ENCODE results near the gene MGLL. TPM values are rescaled to one million over a fixed set of nuclear protein-coding genes. Genes with fewer than 3 reads are reported as not detected.

Gene MGLL
- total and polyA plus RNA-seq, 12 donors = 1.9 to 48.1 (median 33.3) TPM

DNA sequence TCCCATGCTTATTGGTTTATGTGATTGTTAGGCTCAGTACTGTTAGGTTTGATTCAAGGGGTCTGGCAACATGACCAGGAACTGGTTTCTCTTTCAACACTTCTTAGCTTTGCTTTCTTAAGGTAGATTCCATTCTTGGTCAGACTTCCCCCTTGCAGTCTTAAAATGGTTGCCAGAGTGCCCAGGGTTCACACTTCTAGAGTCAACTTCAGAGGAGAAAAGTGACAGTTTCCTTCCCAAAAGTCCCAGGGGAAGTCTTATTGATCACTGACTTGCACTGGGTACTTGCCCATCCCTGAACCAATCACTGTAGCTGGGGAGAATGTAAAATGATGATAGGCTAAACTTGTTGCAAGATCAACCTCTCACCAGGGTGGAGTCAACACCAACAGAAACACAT lies 14.1 kb downstream of the MGLL start:
- Histone ChIP-seq H3K27ac (no peak overlapping the region), H3K4me1 (replicated peaks in 1 of 2) (no peaks in the 10 kb centered on the region), H3K4me3 (no peak overlapping the region), H3K27me3 (no peaks in the 10 kb centered on the region), H3K9me3 (replicated peaks in 1 of 3) (no peaks in the 10 kb centered on the region), H3K36me3 (replicated peaks in 1 of 2) (no peaks in the 10 kb centered on the region)
- TF ChIP-seq POLR2A (IDR thresholded peaks at IDR 0.05) = no peak
- TF ChIP-seq, protein P1, sequence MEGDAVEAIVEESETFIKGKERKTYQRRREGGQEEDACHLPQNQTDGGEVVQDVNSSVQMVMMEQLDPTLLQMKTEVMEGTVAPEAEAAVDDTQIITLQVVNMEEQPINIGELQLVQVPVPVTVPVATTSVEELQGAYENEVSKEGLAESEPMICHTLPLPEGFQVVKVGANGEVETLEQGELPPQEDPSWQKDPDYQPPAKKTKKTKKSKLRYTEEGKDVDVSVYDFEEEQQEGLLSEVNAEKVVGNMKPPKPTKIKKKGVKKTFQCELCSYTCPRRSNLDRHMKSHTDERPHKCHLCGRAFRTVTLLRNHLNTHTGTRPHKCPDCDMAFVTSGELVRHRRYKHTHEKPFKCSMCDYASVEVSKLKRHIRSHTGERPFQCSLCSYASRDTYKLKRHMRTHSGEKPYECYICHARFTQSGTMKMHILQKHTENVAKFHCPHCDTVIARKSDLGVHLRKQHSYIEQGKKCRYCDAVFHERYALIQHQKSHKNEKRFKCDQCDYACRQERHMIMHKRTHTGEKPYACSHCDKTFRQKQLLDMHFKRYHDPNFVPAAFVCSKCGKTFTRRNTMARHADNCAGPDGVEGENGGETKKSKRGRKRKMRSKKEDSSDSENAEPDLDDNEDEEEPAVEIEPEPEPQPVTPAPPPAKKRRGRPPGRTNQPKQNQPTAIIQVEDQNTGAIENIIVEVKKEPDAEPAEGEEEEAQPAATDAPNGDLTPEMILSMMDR (IDR thresholded peaks at IDR 0.05) = no peak
- no peak for DNase-seq
- intact Hi-C loops (cut with DNase I) = no loop called here

DNA sequence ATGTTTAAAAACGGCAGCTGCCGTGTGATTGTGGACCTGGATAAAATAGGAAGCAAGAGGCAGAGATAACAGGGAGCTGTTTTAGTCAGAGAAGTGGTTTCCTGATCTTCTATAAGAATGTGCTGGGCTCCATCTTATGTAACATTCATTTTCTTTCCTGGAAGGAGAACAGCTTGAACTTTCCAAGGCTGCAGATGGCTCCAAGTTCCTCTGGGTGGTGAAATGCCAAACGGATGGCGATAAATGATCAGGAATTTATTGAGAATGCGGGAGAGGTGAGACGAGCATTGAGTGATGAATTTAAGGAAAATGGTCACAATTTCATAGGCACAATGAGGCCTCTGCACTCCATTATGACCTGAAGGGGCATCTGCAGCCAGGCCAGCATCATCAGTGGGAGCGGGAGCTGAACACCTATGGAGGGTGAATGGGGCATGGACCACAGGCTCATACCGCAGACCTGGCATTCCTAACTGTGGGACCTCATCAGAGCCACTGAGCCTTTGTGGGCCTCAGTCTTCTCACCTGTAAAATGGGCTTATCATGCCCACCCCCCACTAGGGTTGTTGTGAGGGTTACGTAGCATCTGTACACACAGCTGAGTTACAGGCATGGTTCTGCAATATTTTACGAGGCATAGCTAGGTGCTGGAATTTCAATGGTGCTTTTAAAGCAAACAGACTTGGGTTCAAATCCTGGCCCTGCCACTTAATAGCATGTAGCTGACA lies 17.1 kb downstream of the MGLL start:
- DNase-seq = no peak
- H3K36me3 ChIP-seq (replicated peaks in 1 of 2) = no peaks in the 10 kb centered on the region
- WGBS, 4 donors = 58 to 77% (median 71%) methylated on average over 9 to 10 of the region's 10 CpGs

DNA sequence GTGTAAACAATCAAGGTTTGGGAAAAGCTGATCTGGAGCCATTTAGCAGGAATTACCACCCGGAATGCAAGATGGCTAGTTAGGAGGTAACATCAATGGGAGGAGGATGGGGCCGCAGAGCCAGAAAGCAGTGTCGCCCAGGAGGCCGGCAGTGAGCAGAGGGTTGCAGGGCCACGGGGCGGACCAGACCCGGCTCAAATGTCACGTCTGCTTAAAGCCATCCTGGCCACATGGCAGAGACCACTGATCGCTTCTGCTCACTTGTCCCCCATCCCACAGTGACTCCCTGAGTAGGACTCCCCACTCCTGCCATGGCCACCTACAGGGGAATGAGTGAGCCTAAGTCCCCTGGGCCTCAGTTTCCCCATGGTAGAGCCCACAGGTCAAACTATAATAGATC lies 18.2 kb downstream of the MGLL start:
- H3K27ac ChIP-seq = no peak overlapping the region
- no peaks in the 10 kb centered on the region for H3K27me3 ChIP-seq
- no peak overlapping the region for H3K4me3 ChIP-seq
- no peaks in the 10 kb centered on the region for H3K9me3 ChIP-seq (replicated peaks in 1 of 3)
- 87 to 92% (median 90%) methylated on average over 9 of the region's 9 CpGs for WGBS, 4 donors
- no peak for DNase-seq
- H3K4me1 ChIP-seq (replicated peaks in 1 of 2) = no peaks in the 10 kb centered on the region
- intact Hi-C loops (cut with DNase I) = no loop called here
- no peak for TF ChIP-seq POLR2A (IDR thresholded peaks at IDR 0.05)
- TF ChIP-seq, protein P1 (IDR thresholded peaks at IDR 0.05) = no peak
- H3K36me3 ChIP-seq (replicated peaks in 1 of 2) = no peaks in the 10 kb centered on the region

More for the DNA sequence above, 17.1 kb downstream of the MGLL start:
- Histone ChIP-seq H3K9me3 (replicated peaks in 1 of 3) (no peaks in the 10 kb centered on the region), H3K4me1 (replicated peaks in 1 of 2) (no peaks in the 10 kb centered on the region), H3K4me3 (no peak overlapping the region), H3K27ac (no peak overlapping the region), H3K27me3 (no peaks in the 10 kb centered on the region)
- intact Hi-C loops (cut with DNase I) = no loop called here
- TF ChIP-seq, protein P1 (IDR thresholded peaks at IDR 0.05) = no peak
- TF ChIP-seq POLR2A (IDR thresholded peaks at IDR 0.05) = no peak

DNA sequence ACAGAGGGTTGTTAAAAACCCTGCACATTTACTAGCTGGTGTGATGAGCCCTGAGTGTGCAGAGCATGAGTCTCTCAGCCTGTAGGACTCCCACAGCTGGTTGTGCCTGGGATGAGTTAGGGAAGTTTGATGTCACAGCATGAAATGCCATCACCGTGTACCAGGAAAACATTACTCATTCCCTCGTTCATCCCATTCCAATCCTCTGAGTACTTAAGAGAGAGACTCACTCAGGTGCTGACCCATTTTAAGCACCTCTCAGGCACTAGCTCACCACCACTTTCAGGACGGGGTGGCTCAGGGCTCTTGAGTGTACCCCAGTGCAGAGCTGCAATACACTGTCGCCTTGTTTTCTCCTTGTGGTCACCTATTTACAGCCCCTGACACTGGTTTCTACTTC lies 18.7 kb downstream of the MGLL start:
- H3K27me3 ChIP-seq = no peaks in the 10 kb centered on the region
- peak in 2 of 7 donors; percentile 29 to 45 for DNase-seq
- intact Hi-C loops (cut with DNase I) = no loop called here
- H3K9me3 ChIP-seq (replicated peaks in 1 of 3) = no peaks in the 10 kb centered on the region
- TF ChIP-seq POLR2A (IDR thresholded peaks at IDR 0.05) = no peak
- TF ChIP-seq, protein P1 (IDR thresholded peaks at IDR 0.05) = no peak
- H3K4me3 ChIP-seq = no peak overlapping the region
- 44 to 58% (median 49%) methylated on average over 4 of the region's 4 CpGs for WGBS, 4 donors
- no peak overlapping the region for H3K27ac ChIP-seq
- no peaks in the 10 kb centered on the region for H3K36me3 ChIP-seq (replicated peaks in 1 of 2)
- no peaks in the 10 kb centered on the region for H3K4me1 ChIP-seq (replicated peaks in 1 of 2)
